Measurements from ENCODE around the gene RAB40B.

DNA sequence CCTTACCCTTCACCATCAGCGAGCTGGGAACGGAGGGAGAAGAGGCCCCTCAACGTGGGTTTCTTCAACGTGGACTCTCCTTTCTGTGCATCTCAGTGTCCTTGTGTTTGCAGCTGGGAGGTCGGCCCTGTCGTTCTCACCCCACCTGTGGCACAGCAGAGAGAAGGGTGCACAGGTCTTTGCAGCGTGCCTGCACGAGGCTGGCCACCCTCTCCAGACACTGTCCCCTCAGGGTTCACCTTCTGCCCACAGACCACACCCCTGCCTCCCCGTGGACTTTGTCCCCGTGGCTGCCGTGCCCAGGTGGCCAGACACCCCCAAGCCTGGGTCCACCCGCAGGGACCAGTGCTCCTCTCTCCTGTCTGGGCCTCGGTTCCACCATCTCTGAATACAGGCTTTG, 43.0 kb downstream of the RAB40B start:
- TF ChIP-seq, protein P1, sequence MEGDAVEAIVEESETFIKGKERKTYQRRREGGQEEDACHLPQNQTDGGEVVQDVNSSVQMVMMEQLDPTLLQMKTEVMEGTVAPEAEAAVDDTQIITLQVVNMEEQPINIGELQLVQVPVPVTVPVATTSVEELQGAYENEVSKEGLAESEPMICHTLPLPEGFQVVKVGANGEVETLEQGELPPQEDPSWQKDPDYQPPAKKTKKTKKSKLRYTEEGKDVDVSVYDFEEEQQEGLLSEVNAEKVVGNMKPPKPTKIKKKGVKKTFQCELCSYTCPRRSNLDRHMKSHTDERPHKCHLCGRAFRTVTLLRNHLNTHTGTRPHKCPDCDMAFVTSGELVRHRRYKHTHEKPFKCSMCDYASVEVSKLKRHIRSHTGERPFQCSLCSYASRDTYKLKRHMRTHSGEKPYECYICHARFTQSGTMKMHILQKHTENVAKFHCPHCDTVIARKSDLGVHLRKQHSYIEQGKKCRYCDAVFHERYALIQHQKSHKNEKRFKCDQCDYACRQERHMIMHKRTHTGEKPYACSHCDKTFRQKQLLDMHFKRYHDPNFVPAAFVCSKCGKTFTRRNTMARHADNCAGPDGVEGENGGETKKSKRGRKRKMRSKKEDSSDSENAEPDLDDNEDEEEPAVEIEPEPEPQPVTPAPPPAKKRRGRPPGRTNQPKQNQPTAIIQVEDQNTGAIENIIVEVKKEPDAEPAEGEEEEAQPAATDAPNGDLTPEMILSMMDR (conservative IDR thresholded peaks at IDR 0.05; ENCODE audit: low read depth, low read length), result no peak
- TF ChIP-seq EZH2phosphoT487 (IDR thresholded peaks at IDR 0.05; ENCODE audit: borderline replicate concordance, low read length), result no peak
